ENCODE data around the gene ALAS1.

ALAS1 gene

DNA sequence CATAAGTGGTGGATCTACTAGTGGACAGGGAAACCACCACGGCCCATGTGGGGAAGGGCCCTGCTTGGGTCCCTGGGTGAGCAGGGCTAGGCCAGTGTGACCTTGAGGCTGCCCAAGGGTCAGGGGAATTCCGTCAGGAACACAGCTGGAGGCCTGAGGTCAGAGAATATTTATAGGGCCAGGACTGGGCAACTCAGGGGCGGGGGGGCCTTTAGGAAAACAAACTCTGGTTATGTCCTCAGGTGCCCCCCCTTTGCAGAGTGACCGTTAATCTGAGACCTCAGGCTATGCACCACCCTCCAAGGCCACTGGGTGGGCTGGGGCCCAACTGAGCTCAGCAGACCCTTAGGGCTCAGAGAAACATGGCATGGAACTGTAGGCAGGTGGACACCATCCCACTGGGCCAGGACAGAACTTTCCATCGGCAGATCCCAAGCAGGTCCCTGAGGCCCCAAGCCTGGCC, 38.5 kb downstream of the ALAS1 start:
- DNase-seq, result no peak

- no peak for DNase-seq
Observed at GRCh38 chr3:52237006-52237656, 39.2 kb downstream of the ALAS1 start.

DNA sequence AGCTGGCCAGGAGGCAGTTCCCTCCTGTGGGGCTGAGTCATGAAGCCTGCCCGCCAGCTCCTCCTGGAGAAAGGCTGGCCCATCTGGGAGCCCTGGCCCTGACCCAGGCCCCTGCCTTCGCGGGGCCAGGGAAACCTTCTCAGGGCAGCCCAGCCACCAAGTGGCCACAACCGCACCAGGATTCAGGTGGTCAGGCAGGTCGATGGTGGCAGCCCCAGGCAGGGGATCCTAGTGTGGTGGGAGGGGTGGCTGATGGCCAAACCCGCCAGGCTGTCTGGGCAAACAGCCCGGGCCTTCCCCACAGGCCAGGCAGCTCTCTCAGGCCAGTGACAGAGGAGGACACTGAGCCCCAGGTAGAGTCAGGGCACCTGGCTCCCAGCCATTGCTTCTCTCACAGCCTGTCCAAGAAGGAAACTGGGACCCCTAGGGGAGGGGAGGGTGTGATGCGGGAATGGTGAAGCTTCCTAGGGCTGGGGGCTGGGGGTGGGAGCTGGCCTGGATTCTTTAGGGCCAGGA, 39.8 kb downstream of the ALAS1 start:
- DNase-seq, result peak in 11 of 14 donors; percentile 43 to 94 (median 71)

- peak in 1 of 14 donors; percentile 77 for DNase-seq
Observed at GRCh38 chr3:52238193-52238760, 40.3 kb downstream of the ALAS1 start.

GRCh38 chr3:52238761-52239701, 41.1 kb downstream of the ALAS1 start, which contains the start of gene TWF2:
TSS of gene TWF2 (minus strand) at chr3:52239158. CDS start at chr3:52239016, 142 bp downstream.
- peak in 11 of 14 donors; percentile 35 to 85 (median 65) for DNase-seq

- DNase-seq, result peak in 7 of 14 donors; percentile 22 to 73 (median 37)
Observed at GRCh38 chr3:52240059-52240885, 42.3 kb downstream of the ALAS1 start.

GRCh38 chr3:52240886-52241370, 43.0 kb downstream of the ALAS1 start:
- no peak for DNase-seq

GRCh38 chr3:52242039-52242438, 44.1 kb downstream of the ALAS1 start:
- DNase-seq, result no peak

DNA sequence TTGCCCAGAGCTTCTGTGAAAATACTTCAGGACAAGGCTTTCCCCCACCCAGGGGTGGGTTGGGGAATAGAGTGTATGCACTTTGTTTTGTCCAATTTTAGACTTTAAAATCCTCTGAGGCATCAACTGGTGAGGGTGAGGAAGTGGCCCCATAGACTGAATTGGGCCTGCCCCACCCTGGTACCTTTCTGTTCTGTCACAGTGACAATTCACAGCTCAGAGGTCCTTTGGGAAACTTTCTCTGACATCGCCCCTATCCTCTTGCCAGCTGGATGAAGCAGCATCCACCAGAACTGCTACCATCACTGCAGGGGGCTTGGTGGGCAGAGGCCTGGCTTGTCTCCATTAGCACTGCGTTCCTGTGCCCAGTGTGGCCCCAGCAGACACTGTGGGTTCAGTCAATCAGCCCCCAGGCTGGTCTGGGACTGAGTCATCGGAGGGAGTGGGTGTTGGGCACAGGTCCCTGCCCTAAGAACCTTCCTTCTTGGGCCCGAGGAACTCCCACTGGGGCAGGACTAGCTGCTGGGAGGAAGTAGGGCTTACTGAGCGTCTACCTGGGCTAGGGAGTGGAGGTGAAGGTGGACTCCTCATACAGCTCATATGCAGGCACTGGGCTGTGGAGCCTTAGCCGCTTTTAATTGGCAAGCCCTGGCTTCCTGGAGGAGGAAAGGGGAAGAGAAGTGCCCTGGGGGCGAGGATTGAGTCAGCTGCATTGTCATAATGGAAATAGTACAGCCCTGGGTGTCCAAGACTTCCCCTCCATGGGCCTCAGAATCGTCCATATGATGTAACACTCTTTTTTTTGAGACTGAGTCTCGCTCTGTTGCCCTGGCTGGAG, 46.0 kb downstream of the ALAS1 start:
- peak in 3 of 14 donors; percentile 26 to 68 (median 60) for DNase-seq

DNA sequence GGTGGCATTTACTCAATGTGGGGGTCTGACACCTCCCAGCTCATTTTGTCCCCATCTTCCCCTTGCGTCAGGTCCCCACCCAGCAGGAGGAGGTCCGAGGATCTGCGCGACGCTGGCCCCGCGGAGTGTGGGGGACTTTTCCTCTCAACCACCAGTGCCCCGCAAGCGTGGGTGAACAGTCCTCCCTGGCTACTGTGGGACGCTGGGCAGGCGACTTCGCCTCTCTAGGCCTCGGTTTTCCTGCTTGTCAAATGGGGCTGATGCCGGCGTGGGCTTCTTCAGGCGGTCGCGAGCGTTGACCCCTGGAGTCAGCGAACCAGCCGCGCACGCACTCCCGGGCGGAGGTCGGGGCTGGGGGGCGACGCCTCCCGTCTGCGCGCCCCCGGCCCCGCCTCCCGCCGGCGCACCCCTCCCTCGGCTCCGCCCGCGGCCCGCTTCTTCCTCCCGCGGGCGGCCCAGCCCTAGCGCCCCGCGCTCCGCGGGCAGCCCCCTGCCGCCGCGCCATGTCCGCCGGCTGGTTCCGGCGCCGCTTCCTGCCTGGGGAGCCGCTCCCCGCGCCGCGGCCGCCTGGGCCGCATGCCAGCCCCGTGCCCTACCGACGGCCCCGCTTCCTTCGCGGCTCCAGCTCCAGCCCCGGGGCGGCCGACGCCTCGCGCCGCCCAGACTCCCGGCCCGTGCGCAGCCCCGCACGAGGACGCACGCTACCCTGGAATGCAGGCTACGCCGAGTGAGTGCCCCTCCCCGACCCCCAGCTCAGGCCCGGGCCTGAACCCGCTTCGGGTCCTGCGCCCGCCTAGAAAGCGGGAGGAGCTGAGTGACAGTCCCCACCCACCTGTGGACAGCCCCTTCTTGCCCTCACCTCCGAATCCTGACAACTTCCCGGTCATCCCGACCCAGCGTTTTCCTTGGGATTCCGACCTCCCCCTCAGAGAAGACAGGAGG, 47.6 kb downstream of the ALAS1 start, which contains the start of gene PPM1M:
TSS of gene PPM1M (plus strand) at position 438 of the 942 bp plus-strand sequence. CDS start at position 504, 66 bp downstream.
- peak in 3 of 14 donors; percentile 36 to 54 (median 44) for DNase-seq

DNA sequence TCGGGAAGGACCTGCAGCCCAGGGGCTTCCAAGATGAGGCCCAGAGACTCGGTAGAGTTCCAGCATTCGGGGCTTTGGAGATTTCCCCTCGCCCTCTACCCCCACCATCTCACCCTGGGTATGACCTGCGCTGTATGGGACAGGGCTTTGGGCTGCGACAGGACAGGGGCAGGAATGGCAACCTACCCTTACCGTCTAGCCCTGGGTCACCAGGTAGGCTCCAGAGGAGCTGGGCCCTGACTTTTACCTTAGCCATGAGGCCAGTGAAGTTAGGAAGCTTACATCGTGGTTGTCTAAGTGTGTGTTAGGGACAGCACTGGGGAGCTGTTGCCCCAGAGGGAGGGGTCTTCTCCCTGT, 48.3 kb downstream of the ALAS1 start:
- DNase-seq, result no peak

DNA sequence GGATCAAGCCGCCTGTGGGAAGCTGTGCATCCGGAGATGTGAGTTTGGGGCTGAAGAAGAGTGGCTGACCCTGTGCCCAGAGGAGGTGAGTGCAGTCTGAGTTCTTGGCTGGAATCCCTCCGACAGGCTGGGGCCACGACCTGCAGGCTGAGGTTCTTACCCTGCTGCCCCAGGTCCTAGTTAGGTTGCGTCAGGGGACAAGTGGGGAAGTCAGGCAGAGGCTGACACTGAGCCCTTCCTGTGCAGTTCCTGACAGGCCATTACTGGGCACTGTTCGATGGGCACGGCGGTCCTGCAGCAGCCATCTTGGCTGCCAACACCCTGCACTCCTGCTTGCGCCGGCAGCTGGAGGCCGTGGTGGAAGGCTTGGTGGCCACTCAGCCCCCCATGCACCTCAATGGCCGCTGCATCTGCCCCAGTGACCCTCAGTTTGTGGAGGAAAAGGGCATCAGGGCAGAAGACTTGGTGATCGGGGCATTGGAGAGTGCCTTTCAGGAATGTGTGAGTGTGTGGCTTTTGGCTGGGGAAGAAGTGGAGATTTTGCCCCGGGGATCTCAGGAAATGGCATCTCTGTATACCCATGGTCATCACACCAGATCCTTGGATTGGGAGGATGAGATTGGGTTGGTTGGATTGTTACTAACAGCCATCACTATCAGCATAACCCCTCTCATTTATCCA, 48.9 kb downstream of the ALAS1 start:
- no peak for DNase-seq

DNA sequence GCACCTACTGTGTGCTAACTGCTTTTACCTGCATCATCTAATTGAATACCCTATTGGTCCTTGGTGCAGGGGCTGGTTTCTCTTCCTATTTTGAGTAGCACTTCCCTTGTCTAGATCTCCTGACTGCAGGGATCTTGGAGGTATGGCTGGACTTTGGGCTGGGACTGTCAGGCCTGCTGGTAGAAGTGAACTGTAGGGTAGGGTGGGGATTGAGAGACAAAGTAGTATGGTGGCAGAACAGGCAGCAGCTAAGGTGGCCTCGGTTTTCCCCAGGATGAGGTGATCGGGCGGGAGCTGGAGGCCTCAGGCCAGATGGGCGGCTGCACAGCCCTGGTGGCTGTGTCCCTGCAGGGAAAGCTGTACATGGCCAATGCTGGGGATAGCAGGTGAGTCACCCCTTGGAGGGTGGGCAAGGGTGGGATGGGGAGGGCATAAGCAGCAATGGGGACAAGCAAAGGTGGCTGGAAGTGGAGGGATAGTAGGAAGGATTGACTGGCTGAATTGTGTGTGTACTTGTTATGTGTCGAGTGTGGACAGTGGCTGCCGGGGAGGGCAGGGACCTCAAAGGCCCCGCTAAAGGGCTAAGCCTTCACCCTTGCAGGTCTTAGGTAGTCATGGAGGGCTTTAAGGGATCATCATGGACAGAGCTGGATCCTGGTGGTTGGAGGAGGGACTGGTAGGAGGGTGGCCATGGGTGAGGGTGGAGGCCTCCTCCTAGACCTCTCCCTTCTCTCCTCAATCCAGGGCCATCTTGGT, 49.6 kb downstream of the ALAS1 start:
- DNase-seq, result no peak

- no peak for DNase-seq
Observed at GRCh38 chr3:52248165-52248541, 50.2 kb downstream of the ALAS1 start.

- DNase-seq, result peak in 1 of 14 donors; percentile 92
Observed at GRCh38 chr3:52248816-52249547, 51.0 kb downstream of the ALAS1 start.

- DNase-seq, result no peak
Observed at GRCh38 chr3:52249683-52250082, 51.7 kb downstream of the ALAS1 start.

DNA sequence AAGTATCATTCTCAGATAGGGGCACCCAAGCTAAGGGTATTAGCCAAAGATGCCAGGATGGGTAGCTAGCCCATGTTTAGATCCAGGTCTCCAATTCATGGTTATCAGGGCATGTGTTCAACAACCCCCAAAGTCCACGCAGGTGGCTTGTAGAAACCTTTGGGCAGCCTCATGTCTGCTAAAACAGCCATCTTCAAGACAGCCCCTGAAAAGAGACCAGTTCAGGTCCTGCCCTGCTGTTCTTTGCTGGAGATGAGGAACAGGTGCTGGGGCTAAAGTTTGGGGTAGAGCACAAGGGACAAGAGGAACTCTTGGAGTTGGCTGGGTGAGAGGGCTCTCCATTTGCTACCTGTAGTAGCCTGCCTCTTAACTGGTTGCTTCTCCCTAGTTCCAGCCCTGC, 52.2 kb downstream of the ALAS1 start:
- no peak for DNase-seq

Data from C1 segment of cervical spinal cord (tissue), 14 donors.